ENCODE measurements around the gene UBE2Z.

- TF ChIP-seq CTCF (IDR thresholded peaks at IDR 0.05; ENCODE audit: poor library complexity) (no peak), EZH2 (IDR thresholded peaks at IDR 0.05; ENCODE audit: borderline replicate concordance) (no peak)
Measured at GRCh38 chr17:48905987-48906515, 2.2 kb upstream of the UBE2Z start.

Measured in hepatocyte (in vitro differentiated cells).